Amniotic epithelial cell (primary cell): Measurements from ENCODE around the gene OR6Q1.
"Not testable (repeated sequence)": the region's sequence is repeated elsewhere in the genome, so short reads cannot be mapped to it uniquely, and the experiment has no call there.

Experiments
- DNase-seq: peaks from one replicate; pipeline ENCODE4 v3.0.0-alpha.2; 2010; ENCODE audit warnings: low read depth

The OR6Q1 gene, protein sequence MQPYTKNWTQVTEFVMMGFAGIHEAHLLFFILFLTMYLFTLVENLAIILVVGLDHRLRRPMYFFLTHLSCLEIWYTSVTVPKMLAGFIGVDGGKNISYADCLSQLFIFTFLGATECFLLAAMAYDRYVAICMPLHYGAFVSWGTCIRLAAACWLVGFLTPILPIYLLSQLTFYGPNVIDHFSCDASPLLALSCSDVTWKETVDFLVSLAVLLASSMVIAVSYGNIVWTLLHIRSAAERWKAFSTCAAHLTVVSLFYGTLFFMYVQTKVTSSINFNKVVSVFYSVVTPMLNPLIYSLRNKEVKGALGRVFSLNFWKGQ

DNA sequence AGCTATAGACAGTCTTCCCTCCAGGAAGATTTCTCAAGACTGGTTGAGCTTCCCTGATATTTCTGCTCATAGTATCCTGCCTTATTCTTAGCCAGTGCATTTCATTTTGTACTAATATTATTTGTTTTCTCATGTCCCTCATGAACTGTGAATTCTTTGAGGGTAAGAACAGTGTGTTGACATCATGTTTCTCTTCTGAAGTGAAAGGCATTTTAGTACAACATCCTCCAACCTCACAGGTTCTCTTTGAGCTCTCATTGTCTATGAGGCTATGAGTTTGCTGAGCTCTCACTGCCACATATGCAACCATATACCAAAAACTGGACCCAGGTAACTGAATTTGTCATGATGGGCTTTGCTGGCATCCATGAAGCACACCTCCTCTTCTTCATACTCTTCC lies at the start of gene OR6Q1:
Gene OR6Q1 (plus strand): TSS at position 301 of the 400 bp plus-strand sequence. CDS start 0 bp downstream, at position 301.
- no peak for DNase-seq

DNA sequence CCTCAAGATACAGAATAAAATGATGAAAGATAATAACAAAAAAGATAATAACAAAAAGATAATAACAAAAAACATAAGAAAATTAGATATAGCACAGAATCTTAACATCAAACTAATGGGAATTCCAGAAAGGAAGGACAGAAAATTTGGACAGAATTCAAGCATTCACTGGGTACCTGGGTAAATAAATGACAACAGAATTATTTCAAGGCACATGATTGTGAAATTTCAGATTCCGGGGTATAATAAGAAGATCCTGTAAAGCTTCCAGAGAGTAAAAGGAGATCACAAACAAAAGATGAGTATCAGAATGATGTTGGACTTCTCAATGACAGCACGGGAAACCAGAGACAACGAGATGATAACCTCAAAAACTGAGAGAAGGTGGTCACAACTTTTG lies 49.2 kb upstream of the OR6Q1 start:
- no peak for DNase-seq

DNA sequence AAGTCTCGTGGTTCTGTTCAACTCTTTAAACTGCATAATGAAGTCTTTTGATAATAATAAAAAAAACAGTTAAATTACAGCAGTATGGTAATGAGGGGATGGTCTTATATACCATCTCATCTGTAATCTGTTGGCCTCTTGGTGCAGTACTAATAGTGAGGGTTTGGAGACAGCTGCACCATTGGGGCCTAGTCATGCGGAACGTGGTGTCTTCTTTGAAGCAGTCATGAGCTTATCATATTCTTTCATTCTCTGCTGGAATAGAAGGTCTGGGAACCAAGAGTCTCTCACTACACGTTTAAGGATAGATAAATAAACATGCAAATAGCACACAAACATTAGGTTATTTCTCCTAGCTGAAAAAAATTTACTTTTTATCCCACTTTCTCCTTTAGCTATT lies 48.0 kb upstream of the OR6Q1 start:
- no peak for DNase-seq

DNA sequence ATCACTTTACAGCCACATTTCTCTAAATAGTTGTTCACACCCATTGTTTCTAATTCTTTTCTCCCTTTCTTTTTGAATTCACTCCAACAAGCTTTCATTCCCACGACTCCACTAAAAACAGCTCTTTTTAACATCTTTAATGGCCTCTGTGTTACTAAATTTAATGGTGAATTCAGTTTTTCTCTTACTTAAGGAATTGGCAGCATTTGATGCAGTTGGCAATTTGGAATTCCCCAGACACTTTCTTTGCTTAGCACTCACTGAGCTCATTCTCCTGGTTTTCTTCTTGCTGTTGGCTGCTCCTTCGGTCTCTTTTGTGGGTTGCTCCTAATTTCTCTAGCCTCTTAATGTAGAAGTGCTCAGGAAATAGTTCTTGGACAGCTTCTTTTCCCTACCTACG lies 47.6 kb upstream of the OR6Q1 start:
- no peak for DNase-seq

DNA sequence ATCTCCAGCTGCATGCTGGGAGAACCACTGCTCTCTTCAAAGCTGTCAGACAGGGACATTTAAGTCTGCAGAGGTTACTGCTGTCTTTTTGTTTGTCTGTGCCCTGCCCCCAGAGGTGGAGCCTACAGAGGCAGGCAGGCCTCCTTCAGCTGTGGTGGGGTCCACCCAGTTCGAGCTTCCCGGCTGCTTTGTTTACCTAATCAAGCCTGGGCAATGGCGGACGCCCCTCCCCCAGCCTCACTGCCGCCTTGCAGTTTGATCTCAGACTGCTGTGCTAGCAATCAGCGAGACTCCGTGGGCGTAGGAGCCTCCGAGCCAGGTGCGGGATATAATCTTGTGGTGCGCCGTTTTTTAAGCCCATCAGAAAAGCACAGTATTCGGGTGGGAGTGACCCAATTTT lies 31.2 kb upstream of the OR6Q1 start:
- DNase-seq, result not testable (repeated sequence)

DNA sequence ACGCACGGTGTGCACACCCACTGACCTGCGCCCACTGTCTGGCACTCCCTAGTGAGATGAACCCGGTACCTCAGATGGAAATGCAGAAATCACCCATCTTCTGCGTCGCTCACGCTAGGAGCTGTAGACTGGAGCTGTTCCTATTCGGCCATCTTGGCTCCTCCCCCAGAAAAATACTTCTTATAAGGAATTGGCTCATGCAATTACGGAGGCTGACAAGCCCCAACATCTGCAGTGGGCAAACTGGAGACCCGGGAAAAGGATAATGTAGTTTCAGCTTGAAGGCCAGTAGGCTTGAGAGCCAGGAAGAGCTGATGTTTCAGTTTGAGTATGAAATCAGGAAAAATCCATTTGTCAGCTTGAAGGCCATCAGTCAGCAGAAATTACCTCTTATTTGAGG lies 30.7 kb upstream of the OR6Q1 start:
- not testable (repeated sequence) for DNase-seq

DNA sequence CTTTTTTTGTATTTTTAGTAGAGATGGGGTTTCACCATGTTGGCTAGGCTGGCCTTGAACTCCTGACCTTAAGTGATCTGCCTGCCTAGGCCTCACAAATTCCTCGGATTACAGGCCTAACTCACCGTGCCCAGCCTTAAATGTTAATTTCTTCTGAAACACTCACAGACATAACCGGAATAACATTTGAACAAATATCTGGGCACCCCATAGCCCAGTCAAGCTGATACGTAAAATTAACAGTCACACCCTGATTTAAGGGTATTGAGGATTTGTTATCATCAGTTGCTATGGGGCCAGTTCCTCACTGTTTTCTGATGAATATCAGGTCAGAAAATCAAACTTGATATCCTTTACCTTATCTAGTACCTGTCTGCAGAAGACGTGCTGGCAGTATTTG lies 30.1 kb upstream of the OR6Q1 start:
- no peak for DNase-seq

DNA sequence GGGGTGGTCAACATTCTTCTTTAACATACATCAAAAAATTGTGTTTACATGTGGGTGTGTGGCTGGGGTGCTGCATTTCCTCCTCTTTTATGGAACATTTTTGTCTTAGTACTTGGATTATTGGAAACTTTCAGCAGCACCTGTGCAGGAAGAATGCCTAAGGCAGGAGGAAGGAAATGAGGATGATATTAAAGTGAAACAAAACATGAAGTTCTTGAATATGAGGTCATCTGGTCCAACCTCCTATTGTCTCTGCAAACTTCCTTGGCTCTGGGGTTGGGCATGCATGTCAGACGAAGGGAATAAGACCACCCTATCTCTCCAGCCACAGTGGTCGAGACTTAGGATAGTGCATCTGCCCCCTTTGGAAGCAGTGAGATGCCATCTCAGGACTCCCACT lies 27.7 kb upstream of the OR6Q1 start:
- no peak for DNase-seq

DNA sequence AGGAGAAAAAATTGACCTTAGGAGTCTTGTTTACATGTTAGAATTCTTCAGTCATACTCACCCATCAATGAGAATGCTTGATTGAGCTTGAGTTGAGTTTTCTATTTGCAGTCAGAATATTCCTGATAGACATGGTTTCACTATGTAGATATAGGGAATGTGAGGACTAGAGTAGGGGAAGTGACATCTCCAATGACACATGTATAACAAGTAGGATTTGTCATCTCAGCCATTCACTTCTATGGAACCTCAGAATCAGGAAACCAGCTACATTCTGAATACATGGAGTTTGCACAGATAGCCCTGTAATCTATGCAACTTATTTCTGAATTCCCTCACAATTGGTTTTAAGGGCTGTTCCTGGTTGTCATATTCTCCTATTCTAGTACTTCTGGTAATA lies 27.2 kb upstream of the OR6Q1 start:
- no peak for DNase-seq

DNA sequence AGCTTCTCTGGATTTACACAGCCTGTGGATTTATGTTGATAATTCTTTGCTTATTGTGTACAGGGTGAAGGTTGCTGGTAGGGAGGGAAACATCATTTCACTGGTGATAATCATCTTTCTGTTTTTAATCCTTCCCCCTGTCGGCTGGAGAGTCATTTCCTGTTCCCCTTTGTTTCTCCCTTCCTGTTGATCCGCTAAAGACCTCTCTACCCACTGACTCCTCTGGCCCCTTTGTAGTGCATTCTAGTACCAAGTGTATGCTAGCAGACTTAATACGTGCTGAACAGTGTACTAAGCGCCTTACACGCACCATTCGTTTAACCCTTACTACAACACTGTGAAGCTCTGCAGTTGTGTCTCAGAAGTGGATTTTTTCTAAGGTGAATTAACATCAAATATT lies 26.1 kb upstream of the OR6Q1 start:
- no peak for DNase-seq

DNA sequence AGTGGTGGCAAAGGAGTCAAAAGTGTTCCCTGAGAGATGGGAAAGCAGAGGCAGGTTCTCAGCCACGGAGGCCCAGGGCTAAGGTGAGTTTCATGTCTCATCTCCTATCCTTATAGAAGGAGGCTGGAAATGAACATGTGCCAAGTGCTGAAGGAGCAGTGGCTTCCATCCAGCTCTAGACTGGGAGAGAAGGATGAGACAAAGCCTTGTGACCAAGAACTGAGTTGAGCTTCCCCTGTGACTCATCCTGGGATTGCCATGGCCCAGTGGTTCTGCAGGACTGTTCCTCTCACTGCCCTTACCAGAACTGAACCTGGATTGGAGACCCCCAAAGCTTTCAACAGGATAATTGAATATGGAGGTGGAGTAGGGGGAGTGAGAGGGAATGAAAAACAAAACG lies 23.8 kb upstream of the OR6Q1 start:
- peak; percentile 14 for DNase-seq

DNA sequence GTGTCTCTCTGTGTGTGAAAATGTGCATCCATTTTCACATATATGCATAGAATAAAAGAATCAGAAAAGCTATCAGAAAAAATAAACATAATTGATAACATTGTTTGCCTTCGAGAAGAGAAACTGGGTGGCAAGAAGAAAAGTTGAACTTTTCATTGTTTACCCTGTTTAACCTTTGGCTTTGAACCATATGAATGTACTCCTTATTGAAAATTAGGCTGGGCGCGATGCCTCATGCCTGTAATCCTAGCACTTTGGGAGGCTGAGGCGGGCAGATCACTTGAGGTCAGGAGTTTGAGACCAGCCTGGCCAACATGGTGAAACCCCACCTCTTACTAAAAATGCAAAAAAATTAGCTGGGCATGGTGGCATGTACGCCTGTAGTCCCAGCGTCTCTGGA lies 19.0 kb upstream of the OR6Q1 start:
- no peak for DNase-seq

DNA sequence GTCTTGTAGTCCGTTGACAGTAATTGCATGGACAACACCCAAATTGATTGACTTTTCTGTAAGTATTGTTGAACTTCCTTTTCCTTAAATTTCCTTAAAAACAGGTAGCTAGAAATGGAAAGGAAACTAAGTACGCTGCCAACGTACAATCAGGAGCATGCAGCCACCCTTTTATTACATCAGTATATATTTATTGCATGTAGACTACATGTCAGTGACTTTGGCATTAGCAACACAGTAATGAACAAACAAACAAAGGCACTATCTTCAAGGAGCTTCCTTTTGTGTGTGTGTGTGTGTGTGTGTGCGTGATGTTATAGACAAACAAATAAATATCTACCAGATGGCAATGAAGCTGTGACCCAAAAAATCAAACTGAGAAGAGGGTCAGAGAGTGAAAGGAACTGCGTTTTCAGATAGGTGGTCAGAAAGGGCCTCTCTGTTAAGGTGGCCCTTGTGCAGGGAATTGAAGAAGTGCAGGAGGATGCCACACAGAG lies 7.3 kb upstream of the OR6Q1 start, which contains the start of gene OR9Q1:
Gene OR9Q1 (plus strand): TSS at position 447 of the 497 bp plus-strand sequence. CDS start 155,564 bp downstream, outside the sequence.
- no peak for DNase-seq

DNA sequence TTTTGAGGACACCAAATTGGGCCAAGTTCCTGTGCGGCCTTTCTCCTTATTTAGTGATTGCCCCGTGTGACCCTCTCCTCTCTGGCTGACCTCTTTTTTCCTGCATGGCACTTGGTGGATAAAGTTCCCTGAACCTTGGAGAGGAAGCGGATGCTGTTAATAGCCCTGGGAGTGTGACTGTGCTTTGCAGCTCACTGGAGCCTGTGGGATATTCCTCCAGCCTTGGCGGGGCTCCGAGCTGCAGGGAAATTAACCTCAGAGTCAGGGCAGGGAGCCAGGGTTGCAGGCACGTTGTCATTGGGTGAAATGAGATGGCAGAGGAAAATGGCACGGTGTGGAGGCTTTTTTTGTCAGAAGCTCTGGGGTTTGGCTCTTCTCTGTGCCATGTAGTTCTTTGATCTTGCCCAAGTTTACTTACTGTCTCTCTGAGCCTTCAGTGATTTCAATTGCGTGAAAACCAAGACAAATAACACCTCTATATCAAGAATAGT lies 6.1 kb upstream of the OR6Q1 start:
- peak; percentile 12 for DNase-seq

DNA sequence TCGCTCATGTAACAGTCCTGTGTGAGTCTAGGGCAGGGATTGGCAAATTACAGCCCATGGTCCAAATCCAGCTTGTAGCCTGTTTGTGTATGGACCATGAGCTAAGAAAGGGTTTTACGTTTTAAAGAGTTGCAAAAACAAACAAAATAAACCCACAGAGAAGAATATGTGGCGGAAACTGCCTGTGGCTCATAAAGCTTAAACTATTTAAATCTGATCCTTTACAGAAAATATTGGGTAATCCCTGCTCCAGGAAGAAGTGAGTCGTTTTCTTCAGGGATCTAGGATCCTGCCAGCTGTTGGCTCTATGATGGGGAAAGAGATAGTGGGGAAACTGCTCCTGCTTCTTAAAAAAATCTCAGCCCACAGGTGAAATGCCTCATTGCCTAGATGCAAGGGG lies 3.4 kb upstream of the OR6Q1 start:
- DNase-seq, result peak; percentile 66

DNA sequence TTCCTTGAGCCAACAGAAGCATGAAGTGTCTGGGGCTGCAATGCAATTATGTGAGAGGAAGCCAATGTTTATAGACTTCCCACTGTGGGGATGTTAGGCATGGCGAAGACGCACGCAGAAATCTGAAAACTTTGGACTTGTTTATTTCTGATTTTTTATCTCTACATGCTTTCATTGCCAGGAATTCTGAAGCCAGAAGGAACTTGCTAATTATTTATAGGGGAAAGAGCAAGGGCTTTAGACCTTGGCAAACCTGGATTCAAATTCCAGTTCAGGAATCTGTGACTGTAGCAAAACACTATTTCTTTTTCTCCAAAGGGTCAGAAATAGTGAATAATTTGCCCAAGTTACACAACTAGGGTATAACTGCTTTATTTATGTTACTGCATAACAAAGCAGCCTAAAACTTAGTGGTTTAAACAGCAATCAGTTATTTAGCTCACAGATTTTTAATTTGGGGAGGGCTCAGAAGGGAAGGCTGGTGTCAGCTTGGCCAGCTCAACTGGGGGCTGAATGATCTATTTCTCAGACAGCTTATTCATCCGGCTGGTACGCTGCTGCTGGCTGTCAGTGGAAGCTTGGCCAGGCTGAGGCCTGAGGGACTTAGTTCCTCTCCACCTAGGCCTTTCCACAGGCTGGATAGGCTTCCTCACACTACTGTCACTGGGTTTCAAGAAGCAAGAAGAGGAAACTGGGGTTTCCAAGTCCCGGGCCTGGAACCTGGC lies 1.9 kb upstream of the OR6Q1 start:
- DNase-seq, result peak; percentile 53

DNA sequence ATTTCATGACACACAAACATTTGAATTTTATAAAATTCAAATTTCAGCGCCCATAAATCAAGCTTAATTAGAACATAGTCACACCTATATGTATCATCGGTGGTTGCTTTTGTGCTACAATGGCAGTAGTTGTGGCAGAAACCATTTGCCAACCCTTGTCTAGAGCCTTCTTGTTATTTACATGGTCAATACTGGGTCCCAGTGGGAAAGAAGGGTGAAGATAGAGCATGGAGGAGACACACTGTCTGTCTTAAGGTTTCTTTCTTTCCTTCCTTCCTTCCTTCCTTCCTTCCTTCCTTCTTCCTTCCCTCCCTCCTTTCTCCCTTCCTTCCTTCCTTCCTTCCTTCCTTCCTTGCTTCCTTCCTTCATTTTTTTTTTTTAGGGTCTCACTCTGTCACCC lies 3.7 kb downstream of the OR6Q1 start:
- DNase-seq, result no peak

DNA sequence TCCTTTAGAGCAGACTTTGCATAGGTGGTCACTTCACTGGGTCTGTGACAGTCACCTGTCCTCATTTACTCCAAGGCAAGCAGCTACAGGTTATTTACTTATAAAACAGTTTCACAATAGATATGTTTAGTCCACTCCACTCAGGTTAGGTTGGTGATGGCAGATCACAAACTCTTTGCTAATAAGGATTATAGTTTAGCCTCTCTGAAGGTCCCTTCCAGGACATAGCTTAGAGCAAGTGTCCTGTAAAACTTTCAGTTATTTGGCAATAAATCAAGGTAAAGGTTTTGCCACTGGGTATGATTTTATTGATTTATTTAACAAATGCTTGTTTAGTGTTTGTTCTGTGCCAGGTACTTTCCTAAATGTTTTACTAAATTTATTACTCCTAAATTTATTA lies 8.8 kb downstream of the OR6Q1 start:
- no peak for DNase-seq

DNA sequence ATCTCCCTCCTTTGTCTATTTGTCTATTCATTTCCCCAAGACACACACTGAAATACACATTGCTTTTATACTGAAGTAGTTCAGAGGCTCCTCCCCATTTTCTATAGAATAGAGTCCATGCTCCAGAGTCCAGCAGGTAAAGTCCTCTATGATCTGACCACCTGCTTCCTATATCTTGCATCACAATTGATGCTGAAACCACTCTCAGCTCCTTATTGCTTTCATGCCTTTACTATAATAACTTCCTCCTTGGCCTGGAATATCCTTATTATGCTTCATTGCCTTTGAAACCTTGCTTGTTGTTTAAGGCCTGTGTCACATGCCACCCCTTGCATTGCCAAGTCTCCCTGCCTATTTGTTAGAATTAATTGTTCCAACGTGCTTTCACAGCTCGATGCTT lies 12.6 kb downstream of the OR6Q1 start:
- no peak for DNase-seq

DNA sequence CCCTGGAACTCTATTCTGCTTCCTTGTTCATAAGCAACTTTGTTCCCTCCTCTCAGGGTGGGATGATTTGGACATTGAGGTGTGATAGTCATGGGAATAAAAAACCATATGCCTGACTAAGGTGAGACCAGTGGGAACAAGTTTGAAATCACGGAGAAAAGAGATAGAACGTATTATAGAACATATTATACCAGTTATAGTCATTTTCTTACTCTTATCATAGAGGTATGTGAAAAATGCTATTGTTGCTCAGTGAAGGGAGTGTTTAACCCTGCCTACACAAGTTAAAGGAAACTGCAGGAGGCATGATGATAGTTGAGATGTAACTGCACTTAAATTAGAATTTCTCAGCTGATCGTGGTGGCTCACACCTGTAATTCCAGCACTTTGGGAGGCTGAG lies 15.5 kb downstream of the OR6Q1 start:
- no peak for DNase-seq

DNA sequence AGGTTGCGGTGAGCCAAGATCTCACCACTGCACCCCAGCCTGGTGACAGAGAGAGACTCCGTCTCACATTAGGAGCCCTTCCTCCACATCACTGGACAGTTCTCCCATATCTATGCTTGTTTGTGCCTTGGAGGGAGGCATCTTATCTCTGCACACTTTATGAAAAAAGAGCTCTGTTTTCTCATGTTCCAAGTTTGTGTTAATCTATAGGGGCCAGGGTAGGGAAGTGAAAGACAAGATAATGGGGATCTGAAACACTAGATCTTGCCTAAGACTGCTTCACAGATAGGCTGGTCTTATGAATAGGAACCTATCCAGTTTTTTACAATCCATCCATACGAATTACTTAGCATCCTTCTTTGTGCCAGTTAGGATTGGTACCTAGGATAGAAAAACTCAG lies 17.1 kb downstream of the OR6Q1 start:
- DNase-seq, result no peak

DNA sequence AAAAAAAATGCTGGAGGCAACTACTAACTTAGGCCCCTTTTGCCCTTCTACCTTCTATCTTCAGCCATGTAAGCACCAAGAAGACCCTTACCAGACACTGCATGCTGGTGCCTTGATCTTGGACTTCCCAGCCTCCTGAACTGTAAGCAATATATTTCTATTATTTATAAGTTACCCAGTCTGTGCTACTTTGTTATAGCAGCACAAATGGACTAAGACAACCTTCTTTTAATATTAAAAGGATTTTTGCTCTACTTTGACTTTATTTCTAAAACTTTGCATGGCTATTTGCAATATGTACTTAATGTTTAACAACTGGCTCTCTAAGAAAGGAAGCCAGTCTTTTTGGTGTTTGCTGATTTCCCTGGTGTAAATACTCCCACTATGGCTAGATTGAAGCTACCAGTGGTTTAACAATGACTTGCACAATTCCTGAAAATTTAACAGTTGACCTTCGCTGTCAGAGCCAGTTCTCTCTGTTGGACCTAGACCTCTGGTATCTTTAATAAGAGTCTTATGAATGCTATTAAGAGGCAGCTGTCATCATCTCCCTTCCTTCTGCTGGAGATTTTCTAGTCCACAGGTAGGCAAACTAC lies 25.2 kb downstream of the OR6Q1 start:
- no peak for DNase-seq

DNA sequence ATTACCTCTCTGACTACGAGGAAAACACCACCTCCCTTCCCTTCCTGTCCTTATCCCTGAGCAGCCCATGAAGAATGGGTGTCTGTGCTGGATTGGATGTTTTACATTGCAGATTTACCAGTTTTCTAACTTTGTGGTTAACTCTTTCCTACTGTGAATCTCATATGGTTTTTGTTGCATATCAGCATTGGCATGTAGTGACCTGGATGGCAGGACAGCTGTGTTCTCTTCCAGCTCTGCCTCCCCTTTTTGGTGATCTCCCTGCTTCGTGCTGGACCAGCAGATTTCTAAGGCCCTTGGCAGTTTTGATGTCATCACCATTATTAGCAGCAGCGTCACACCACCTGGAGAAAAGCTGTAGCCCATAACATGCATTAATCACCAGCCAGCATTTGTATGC lies 26.7 kb downstream of the OR6Q1 start:
- DNase-seq, result peak; percentile 68
